NCI-H524 treated with DMSO at 0.1 percent for 48 hours (cell line): ENCODE measurements around the gene FBXO44.

Experiments
- DNase-seq: peaks from one replicate; lab custom pipeline; 2025; lab: John Stamatoyannopoulos, UW

FBXO44 gene

GRCh38 chr1:11690397-11691301 is 36.0 kb downstream of the FBXO44 start:
- DNase-seq: no peak

- DNase-seq: no peak
Measured at GRCh38 chr1:11691302-11691914, 36.7 kb downstream of the FBXO44 start, which contains the start of gene DRAXIN. Gene DRAXIN, plus strand, starts transcription at chr1:11691710. Its CDS starts 14,549 bp downstream, at chr1:11706259.

GRCh38 chr1:11691928-11692711 is 37.4 kb downstream of the FBXO44 start:
- DNase-seq: no peak

- no peak for DNase-seq
Measured at GRCh38 chr1:11693024-11693590, 38.4 kb downstream of the FBXO44 start.

- no peak for DNase-seq
Measured at GRCh38 chr1:11693917-11694316, 39.2 kb downstream of the FBXO44 start.

- no peak for DNase-seq
Measured at GRCh38 chr1:11695861-11696260, 41.2 kb downstream of the FBXO44 start.

- no peak for DNase-seq
Measured at GRCh38 chr1:11697188-11697892, 42.7 kb downstream of the FBXO44 start.

GRCh38 chr1:11697893-11698210 is 43.2 kb downstream of the FBXO44 start:
- DNase-seq: no peak

- DNase-seq: peak; percentile 73
Measured at GRCh38 chr1:11700601-11701467, 46.2 kb downstream of the FBXO44 start.

- DNase-seq: no peak
Measured at GRCh38 chr1:11701551-11701961, 46.9 kb downstream of the FBXO44 start.

GRCh38 chr1:11701981-11702803 is 47.5 kb downstream of the FBXO44 start:
- DNase-seq: no peak

GRCh38 chr1:11703357-11704193 is 48.9 kb downstream of the FBXO44 start:
- no peak for DNase-seq

- no peak for DNase-seq
Measured at GRCh38 chr1:11704194-11704529, 49.5 kb downstream of the FBXO44 start.

- no peak for DNase-seq
Measured at GRCh38 chr1:11704691-11705475, 50.2 kb downstream of the FBXO44 start.

- no peak for DNase-seq
Measured at GRCh38 chr1:11705596-11705995, 50.9 kb downstream of the FBXO44 start.

- no peak for DNase-seq
Measured at GRCh38 chr1:11706292-11706691, 51.6 kb downstream of the FBXO44 start.

- peak; percentile 39 for DNase-seq
Measured at GRCh38 chr1:11707621-11708276, 53.1 kb downstream of the FBXO44 start.
